Upper lobe of left lung (tissue), 4 donors: Measurements from ENCODE around the gene OTOG.

ENCODE experiments used
- CTCF ChIP-seq, 6 experiments: fragments of 450-650 bp in 4 of 6; fragments of 200-600 bp in 2 of 6; sonication (generic) in 2 of 6; IDR thresholded peaks; one replicate each; pipeline ENCODE4 v1.5.1; 2016 to 2019; ENCODE audit warnings: antibody characterized with exemption in 6 of 6
- EP300 ChIP-seq, 4 donors: sonication (generic); formaldehyde crosslinking; IDR thresholded peaks; one replicate each; pipeline ENCODE4 v1.5.1; 2017; ENCODE audit warnings: antibody characterized with exemption in 4 of 4, control low read depth in 2 of 4

- TF ChIP-seq CTCF (IDR thresholded peaks at IDR 0.05) (no peak), EP300 (IDR thresholded peaks at IDR 0.05) (no peak)
Measured at GRCh38 chr11:17513853-17514252, 33.2 kb upstream of the OTOG start.
